Ovary (tissue), 9 donors: ENCODE data around the gene RAB31. TPM values are rescaled to one million over a fixed set of nuclear protein-coding genes. Genes with fewer than 3 reads are reported as not detected.

Experiments
- DNase-seq, 5 donors: peaks; one replicate each; pipeline ENCODE4 v3.0.0-alpha.2; 2019 to 2020
- H3K27ac ChIP-seq, 2 donors: fragments of 200-600 bp; one replicate each; pipeline versions ENCODE4 v1.5.1 to v1.8.0; 2019 to 2022
- H3K27me3 ChIP-seq: fragments of 200-600 bp; one replicate; pipeline ENCODE4 v1.8.0; 2022
- H3K36me3 ChIP-seq: fragments of 200-600 bp; sonication (generic); one replicate; pipeline ENCODE4 v1.5.1; 2019
- H3K4me1 ChIP-seq: one replicate; pipeline ENCODE4 v1.8.1; 2013; ENCODE audit warnings: mild to moderate bottlenecking, moderate library complexity; ENCODE audit not compliant: insufficient read depth
- H3K4me3 ChIP-seq: fragments of 200-600 bp; sonication (generic); one replicate; pipeline ENCODE4 v1.5.1; 2017
- H3K9me3 ChIP-seq, 2 donors: fragments of 200-600 bp in 1 of 2; sonication (generic) in 1 of 2; one replicate each; pipeline versions ENCODE4 v1.5.1 to v1.8.1; 2013 to 2019; ENCODE audit warnings: mild to moderate bottlenecking in 1 of 2, moderate library complexity in 1 of 2
- CTCF ChIP-seq, 3 donors: fragments of 450-650 bp in 2 of 3; fragments of 200-600 bp in 1 of 3; IDR thresholded peaks; one replicate each; pipeline versions ENCODE4 v1.5.1 to v1.8.0; 2016 to 2022; ENCODE audit warnings: antibody characterized with exemption in 3 of 3, mild to moderate bottlenecking in 1 of 3
- EP300 ChIP-seq: sonication (generic); formaldehyde crosslinking; IDR thresholded peaks from one replicate; pipeline ENCODE4 v1.6.1; 2017; ENCODE audit warnings: antibody characterized with exemption
- POLR2A ChIP-seq: fragments of 450-650 bp; IDR thresholded peaks from one replicate; pipeline ENCODE4 v1.6.1; 2017; ENCODE audit warnings: antibody characterized with exemption, mild to moderate bottlenecking, moderate library complexity
- WGBS, 3 donors: extraction: QIAGEN DNeasy Blood & Tissue Kit in 1 of 3; methylation state at CpG; one replicate each; pipeline versions ENCODE4 v1.1.5 to v1.1.7; 2013 to 2017; 5-methylcytosine and 5-hydroxymethylcytosine counted together
- intact Hi-C, 4 donors: fragments of 100-400 bp; cut with DNase I; formaldehyde crosslinking; loops; one replicate each; pipeline versions ENCODE4 v1.11.0 to v1.15.1; 2022 to 2023
- polyA plus RNA-seq, 2 donors: library from polyadenylated mRNA; stranded (reverse); fragments of 200-250 nt in 1 of 2; fragments of 350-450 nt in 1 of 2; fragmentation: Illumina TruSeq in 1 of 2; extraction: RNeasy Lipid Tissue Mini Kit (QIAGEN cat#74804) in 1 of 2; gene quantifications; one replicate each; pipeline ENCODE4 v1.2.3, GENCODE V29; 2013 to 2014
- total RNA-seq, 7 donors: library from RNA; depleted of rRNA in 2 of 7; stranded (reverse); fragments of >200 nt in 2 of 7; fragmentation: NEBNext Ultra II Directional in 3 of 7; extraction: Animal tissue kit (Norgen Biotek cat#: 25700) in 3 of 7; gene quantifications; one replicate each; pipeline versions ENCODE4 v1.1.0 to v1.2.4, GENCODE V29; 2016 to 2023
- donor health status: DM: no; HTN: no; CAD: no; lungs with moderate emphysema.
- donor health status: DM: no; HTN: no; CAD: no.
- donor health status: Bipolar disorder and iron deficiency.
- donor health status: DM: yes; HTN: yes; CAD: no.
- donor health status: DM: no; HTN: no; CAD: no.
- donor health status: DM: yes; HTN: yes; CAD: no.

RAB31 gene
- total and polyA plus RNA-seq, 9 donors = 37.9 to 188 (median 62.8) TPM

GRCh38 chr18:9720327-9720726, 12.2 kb downstream of the RAB31 start:
- H3K27ac ChIP-seq = no peak overlapping the region
- peaks cover 4% of the 10 kb centered on the region for H3K4me1 ChIP-seq
- no peaks in the 10 kb centered on the region for H3K27me3 ChIP-seq
- no peak for TF ChIP-seq EP300
- no peak for TF ChIP-seq POLR2A
- TF ChIP-seq CTCF (IDR thresholded peaks at IDR 0.05) = no peak
- H3K4me3 ChIP-seq = no peak overlapping the region
- DNase-seq = no peak
- 81 to 93% (median 92%) methylated on average over 8 of the region's 8 CpGs for WGBS, 3 donors
- no peaks in the 10 kb centered on the region for H3K9me3 ChIP-seq
- H3K36me3 ChIP-seq = no peaks in the 10 kb centered on the region
- intact Hi-C loops = loop anchor here in 1 of 4 donors (10.0 kb wide), 1 partner anchor 64 kb away; no protein-coding TSS in a partner anchor

DNA sequence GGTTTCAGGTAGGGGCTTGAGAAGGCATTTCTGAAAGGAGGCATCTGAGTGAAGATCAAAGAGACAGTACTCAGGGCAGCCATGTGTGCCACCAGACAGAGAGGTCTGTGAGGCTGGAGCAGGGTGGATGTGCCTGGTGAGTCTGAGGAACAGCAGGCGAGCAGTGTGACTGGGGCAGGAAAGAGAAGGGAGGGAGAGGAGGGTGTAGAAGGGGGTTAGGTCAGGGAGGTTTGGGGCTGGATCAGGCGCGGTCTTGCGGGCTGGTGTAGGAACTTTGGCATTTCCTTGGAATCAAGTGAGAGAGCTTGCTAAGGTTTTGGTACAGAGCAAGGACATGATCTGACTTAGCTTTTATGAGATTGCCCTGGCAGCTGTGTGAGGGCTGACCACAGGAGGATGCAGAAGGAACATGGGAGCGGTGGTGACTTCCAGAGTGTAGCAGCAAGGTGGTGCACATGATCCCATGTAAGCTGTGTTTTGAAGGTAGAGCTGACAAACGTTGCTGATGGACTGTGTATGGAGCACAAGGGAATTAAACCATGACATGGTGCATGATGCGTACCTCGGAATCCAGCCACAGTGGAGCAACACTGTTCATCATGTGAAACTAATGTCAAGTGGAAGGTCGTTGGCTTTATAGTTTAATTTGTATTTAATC, 13.9 kb downstream of the RAB31 start:
- Histone ChIP-seq H3K9me3 (no peaks in the 10 kb centered on the region), H3K27me3 (no peaks in the 10 kb centered on the region), H3K4me3 (no peak overlapping the region), H3K36me3 (no peaks in the 10 kb centered on the region), H3K4me1 (peaks cover 4% of the 10 kb centered on the region), H3K27ac (no peak overlapping the region)
- WGBS, 3 donors = 85 to 89% (median 87%) methylated on average over 9 of the region's 9 CpGs
- intact Hi-C loops = loop anchor here in 1 of 4 donors (10.0 kb wide), 1 partner anchor 63 kb away; no protein-coding TSS in a partner anchor
- no peak for DNase-seq
- TF ChIP-seq CTCF (IDR thresholded peaks at IDR 0.05) = no peak
- TF ChIP-seq EP300 = no peak
- no peak for TF ChIP-seq POLR2A

GRCh38 chr18:9722691-9723090, 14.6 kb downstream of the RAB31 start:
- H3K9me3 ChIP-seq = no peaks in the 10 kb centered on the region
- intact Hi-C loops = loop anchor here in 1 of 4 donors (10.0 kb wide), 1 partner anchor 62 kb away; no protein-coding TSS in a partner anchor
- no peaks in the 10 kb centered on the region for H3K27me3 ChIP-seq
- H3K27ac ChIP-seq = no peak overlapping the region
- H3K4me3 ChIP-seq = no peak overlapping the region
- no peak for DNase-seq
- WGBS, 3 donors = 82 to 98% (median 93%) methylated on average over 3 of the region's 3 CpGs
- no peak for TF ChIP-seq EP300
- TF ChIP-seq CTCF (IDR thresholded peaks at IDR 0.05) = no peak
- no peak for TF ChIP-seq POLR2A
- H3K36me3 ChIP-seq = no peaks in the 10 kb centered on the region
- peaks cover 4% of the 10 kb centered on the region for H3K4me1 ChIP-seq

DNA sequence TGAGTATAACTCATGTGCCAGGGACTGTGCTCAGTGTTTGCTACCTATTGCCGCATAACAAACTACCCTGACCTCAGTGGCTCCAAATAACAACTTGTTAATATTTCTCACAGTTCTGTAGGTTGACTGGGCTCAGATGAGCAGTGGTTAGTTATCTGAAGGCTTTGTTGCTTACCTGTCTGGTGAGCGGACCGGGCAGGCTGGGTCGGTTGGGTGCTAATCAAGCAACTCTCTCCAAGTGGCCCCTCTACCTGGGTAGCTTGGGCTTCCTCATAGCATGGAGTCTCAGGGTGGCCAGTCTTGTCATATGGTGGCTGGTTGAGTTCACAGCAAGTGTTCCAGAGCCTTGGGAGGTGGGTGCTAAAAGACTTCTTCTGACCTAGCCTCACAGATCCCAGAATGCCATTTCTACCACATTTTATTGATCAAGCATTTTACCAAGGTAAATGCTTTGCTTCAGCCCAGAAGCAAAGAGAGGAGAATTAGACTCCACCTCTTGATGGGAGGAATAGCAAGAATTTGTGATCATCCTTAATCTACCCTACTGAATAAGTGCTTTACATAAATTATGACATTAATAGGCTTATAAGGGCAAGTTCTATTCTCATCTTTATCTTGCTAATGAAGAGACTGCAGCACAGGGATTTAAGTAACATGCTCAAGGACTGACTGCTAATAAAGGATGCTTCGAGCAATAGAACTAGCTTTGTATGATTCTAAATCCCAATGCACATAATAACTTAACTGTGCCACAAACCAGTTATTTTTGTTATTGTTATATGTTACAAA, 16.9 kb downstream of the RAB31 start:
- H3K4me3 ChIP-seq = no peak overlapping the region
- intact Hi-C loops = loop anchor here in 1 of 4 donors (10.0 kb wide), 1 partner anchor 60 kb away; no protein-coding TSS in a partner anchor
- peaks cover 3% of the 10 kb centered on the region for H3K4me1 ChIP-seq
- no peak overlapping the region for H3K27ac ChIP-seq
- WGBS, 3 donors = 97 to 98% (median 97%) methylated on average over 5 of the region's 5 CpGs
- TF ChIP-seq EP300 (no peak), POLR2A (no peak), CTCF (IDR thresholded peaks at IDR 0.05) (no peak)
- no peaks in the 10 kb centered on the region for H3K9me3 ChIP-seq
- no peaks in the 10 kb centered on the region for H3K36me3 ChIP-seq
- no peak for DNase-seq
- H3K27me3 ChIP-seq = no peaks in the 10 kb centered on the region
